Right renal pelvis (tissue), 4 donors: Measurements from ENCODE around the gene WDR90. TPM values are rescaled to one million over a fixed set of nuclear protein-coding genes. Genes with fewer than 3 reads are reported as not detected.
"Not testable (repeated sequence)": the region's sequence is repeated elsewhere in the genome, so short reads cannot be mapped to it uniquely, and the experiment has no call there.

Experiments
- DNase-seq, 4 donors: peaks; one replicate each; pipeline ENCODE4 v3.0.0-alpha.2; 2013; ENCODE audit warnings: low read depth in 4 of 4, low spot score in 3 of 4, missing footprints in 1 of 4
- polyA plus RNA-seq, 4 donors: library from polyadenylated mRNA; unstranded; fragments of 120-200 nt; gene quantifications; one replicate each; pipeline ENCODE4 v1.2.1, GENCODE V29; 2013; ENCODE audit not compliant: insufficient read length in 4 of 4

Gene WDR90
- polyA plus RNA-seq, 4 donors = 28.1 to 49.7 (median 37.7) TPM

- DNase-seq = peak in 3 of 4 donors; percentile 83 to 92 (median 91)
These were observed 35.1 kb downstream of the WDR90 start, which contains the start of gene JMJD8 for GRCh38 chr16:684071-684794. TSS of gene JMJD8 (minus strand) at chr16:684334. CDS start at chr16:684319, 15 bp downstream.

DNA sequence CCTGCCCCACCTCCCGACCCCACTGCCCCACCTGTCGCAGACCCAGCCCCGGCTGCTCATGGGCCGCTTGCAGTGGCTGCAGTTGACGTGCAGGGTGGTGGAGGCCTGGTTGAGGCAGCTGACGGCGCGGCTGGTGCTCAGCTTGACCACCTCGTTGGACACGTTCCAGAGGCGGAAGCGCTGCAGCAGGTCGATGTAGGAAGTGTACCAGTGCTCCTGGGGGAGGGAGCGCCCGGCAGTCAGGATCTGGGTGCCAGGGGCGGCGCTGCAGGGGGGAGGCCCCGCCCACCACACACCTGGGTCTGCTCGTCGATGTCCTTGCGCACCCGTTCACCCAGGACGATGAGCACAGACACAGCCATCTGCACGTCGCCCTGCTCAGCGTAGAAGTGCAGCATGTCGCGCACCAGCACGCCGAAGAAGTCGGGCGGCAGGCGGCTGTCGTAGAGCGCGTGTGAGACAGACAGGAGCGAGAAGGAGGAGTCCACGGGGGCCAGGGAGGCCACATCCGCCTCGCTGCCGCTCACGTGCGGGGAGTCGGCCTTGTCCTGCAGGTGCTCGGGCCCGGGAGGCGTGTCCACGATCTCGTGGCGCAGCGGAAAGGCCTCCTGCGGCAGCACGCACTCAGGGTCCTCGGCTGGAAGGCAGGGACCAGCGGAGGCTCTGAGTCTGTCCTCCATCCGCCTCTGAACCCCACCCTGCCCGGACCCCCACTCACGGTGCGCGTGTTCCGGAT, 36.0 kb downstream of the WDR90 start:
- DNase-seq = no peak

DNA sequence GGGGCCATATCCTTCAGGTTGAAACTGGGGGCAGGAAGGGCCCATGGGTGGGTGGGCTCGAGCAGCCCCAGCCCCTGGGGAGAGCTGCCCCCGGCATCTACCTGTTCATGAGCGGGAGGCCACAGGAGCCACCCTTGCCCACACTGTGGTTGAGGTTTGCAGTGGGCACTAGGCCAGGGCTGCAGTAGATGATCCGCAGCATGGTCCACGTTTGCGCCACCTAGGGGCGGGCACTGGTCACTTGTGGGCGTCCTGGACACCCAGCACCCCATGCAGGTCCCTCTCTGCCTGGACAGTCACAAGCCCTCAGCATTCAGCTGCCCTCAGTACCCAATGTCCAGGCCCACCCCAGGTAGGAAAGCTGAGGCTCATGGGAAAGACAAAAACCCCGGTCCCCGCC, 36.8 kb downstream of the WDR90 start:
- no peak for DNase-seq

GRCh38 chr16:686459-687260, 37.5 kb downstream of the WDR90 start:
- DNase-seq = no peak

- no peak for DNase-seq
These were observed 38.3 kb downstream of the WDR90 start for GRCh38 chr16:687499-687898.

DNA sequence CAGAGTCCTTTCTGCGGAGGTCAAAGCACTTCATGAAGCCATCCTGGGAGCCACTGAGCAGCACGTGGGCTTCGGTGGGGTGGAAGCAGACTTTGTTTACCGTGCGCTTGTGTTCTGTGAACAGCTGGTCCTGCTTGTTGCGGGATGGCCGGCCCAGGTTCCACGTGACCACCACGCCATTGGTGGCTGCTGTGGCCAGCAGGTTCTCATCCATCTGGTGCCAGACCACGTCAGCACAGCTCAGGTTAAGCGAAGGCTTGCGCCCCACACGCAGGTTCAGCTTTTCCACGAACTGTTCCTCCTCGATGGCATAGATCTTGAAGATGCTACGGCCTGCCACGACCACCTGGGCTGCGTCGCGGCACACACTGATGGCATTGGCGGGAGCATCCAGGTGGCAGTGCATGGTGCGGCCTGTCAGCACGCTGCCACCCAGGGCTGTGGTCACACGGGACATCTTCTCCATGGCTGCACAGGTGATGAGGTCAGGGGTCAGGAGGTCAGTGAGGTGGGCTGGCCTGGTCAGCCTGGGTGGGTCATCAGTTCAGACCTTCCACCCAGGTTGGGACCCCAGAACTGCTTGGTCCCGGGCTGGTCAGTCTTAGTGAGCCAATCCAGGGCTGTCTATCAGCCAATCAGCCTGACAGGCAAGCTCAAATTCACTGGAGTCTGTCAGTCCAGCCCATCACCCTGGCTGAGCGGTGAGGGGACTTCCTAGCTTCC, 40.2 kb downstream of the WDR90 start:
- DNase-seq = no peak

DNA sequence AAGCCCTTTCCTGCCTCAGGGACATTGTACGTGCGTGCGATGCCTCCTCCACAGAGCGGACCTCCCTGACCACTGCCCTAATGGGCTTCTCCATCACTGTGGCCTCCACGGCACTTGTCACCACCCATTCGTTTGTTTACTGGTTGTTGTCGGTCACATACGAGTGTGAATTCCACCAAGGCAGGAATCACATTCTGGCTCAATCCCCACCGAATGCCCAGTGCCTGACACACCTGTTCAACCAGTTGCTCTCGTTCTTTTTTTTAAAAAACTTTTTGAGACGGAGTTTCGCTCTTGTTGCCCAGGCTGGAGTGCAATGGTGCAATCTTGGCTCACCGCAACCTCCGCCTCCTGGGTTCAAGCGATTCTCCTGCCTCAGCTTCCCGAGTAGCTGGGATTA, 42.1 kb downstream of the WDR90 start:
- not testable (repeated sequence) for DNase-seq

- DNase-seq = no peak
These were observed 43.4 kb downstream of the WDR90 start for GRCh38 chr16:692356-693108.

GRCh38 chr16:693364-693763, 44.2 kb downstream of the WDR90 start:
- no peak for DNase-seq

DNA sequence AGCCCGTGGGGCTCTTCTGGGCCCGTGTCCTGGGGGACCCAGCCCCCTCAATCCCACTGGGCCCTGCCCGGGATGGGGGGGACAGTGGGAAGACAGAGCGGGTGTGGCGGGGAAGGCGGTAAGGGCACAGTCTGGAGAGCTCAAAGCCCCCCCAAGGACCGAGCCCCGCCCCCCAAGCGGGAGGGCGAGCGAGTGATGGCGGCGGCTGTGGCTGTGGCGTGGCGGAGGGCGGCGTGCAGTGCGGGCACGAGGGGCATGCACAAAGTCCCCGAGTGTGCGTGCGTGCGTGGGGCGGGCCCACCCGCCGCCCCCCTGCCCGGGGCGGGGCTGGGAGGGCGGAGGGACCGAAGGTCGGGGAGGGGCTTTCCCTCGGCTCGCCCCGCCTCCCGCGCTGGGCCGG, 44.6 kb downstream of the WDR90 start:
- no peak for DNase-seq

DNA sequence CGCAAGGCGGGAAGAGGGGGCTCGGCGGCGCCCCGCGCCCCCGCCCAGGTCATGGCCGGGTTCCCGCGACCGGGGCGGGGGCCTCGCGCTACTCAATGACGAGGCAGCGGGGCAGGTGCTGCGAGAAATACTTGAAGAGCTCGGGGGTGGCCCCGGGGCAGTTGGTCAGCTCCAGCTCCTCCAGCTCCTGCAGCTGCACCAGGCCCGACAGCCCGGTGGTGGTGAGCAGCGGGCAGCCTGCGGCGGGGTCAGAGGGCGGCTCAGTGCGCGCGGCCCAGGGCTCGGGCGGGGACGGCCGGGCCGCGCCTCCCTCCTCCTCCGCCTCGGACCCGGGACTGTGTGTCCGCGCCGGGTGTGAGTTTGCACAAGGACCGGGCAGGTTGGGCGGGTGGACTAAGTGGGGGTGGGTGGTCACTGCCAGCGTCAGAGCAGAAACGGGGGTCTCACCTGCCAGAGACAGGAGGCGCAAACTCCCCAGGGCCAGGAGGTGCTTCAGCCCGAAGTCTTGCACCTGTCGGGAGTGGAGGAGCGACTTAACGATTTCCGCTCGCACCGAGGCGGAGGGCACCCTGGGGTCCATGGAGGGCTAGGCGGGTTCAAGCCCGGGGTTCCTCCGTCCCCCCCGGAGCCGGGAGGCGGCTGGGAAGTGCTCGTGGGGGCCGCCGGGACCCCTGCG, 45.2 kb downstream of the WDR90 start:
- DNase-seq = no peak

DNA sequence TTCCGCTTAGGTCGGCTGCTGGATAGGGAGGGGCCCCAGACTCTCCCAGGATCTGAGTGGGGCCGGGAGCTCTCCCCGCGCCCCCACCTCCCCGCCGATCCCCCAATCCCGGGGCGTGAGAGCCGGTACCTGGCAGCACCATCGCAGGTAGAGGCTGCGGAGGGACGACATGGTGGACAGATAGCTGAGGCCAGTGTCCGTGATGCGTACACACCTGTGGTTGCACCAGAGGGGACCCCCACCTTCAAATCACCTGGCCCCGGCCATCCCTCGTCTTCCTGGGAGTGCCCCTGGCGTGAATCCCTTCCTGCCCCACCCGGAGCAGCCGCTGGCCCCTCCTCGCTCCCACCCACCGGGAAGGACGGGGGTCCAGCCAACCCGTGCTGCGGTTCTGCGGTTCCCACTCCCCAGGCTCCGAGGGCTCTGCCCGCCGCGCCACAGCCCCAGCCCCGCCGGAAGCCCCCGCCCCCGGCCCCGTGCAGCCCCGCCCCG, 45.7 kb downstream of the WDR90 start:
- no peak for DNase-seq

- no peak for DNase-seq
These were observed 46.4 kb downstream of the WDR90 start for GRCh38 chr16:695355-696089.

DNA sequence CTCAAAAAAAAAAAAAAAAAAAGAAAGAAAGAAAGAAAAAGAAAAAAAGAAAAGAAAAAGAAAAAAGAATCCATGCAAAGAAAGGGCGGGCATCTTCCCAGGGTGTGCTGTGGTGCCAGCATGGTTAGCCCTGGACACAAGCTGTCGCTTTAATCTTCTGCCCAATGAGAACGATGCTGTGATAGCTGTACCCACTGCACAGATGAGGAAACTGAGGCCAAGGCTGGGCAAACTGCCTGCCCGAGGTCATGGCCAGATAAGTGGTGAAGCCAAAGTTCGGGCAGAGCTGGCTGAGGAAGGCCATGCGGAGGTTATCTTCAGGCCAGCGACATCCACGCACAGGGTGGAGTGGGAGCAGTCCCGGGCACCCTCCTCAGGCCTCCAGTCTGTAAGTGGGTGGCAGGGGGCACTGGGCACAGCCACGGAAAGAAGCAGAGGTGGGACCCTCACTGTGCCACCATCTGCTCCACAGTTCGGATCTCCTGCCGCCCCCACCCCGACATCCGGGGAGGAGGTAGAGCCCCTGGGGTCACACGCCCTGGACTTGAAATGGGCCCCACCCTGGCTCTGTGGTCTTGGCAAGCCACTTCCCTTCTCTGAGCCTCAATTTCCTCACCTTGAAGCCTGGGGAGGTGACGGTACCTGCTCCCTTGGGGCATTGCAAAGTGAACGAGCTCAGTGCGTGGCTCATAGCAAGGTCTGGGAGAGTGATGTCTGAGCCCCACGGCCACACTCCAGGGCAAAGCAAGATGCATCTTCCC, 49.9 kb downstream of the WDR90 start:
- no peak for DNase-seq

DNA sequence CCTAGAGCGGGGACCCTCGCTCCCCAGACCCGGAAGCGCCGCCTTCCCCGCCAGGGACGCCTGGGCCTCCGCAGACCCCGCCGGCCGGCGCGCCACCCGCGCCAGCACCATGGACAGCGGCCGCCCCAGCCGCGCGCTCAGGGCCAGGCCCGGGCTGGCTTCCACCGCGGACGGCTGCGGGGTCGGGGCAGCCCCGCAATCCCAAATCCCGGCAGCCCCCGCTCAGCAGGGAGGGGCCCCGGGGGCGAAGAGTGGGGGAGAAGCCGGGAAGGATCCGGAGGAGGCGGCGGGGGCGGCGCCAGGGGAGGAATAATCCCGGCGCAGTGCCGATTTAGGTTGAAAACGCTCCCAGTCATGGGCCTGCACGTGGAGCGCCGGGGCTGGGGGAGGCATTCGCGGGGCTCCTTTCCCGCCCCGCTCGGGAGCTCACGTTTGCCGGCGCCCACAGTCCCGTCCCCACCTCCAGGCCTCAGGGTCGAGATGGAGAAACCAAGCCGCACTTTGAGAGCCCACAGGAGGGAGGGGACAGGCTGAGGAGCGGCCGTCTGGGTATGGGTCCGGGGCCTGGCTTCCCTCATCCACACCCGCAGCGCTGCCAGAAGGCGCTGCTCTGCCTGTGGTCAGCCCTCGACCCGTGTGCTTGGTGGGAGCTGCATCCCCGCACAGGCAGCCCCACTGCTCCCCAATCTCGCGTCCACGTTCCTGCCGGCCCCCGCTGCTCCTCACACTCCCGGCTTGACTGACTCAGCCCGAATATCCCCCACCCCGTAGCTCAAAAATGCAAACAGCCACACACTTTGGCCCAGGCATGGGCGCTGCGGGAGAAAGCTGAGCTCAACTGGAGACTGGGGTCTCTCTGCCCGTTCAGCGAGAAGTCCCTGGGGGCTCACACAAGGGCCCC, 51.8 kb downstream of the WDR90 start:
- peak in 1 of 4 donors; percentile 44 for DNase-seq

GRCh38 chr16:702341-702740, 53.2 kb downstream of the WDR90 start:
- no peak for DNase-seq

DNA sequence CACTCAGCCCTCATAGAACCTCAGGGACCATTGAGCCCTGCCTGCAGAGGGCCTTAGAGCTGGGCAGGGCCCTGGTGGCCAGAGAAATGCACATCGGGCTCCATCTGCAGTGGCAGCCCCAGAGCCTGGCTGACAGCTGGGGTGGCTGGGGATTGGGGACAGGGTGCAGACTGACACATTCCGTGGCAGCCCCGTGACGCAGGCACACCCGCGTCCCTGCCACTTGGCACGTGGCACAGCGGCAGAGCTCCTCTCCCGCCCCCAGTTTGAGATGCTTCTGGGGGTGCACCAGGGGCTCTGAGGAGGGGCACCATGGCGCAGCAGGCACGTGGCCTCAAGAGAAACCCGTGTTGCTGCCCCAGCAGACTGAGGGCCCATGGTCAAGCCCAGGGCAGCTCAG, 54.2 kb downstream of the WDR90 start:
- DNase-seq = no peak
